GM19395 (cell line): ENCODE measurements around the gene A1CF.
"Not testable (repeated sequence)": the region's sequence is repeated elsewhere in the genome, so short reads cannot be mapped to it uniquely, and the experiment has no call there.

Experiments used
- ATAC-seq: cut with Tn5 transposase; IDR thresholded peaks from one replicate; pipeline ENCODE4 v1.9.1; 2021; ENCODE audit warnings: mild to moderate bottlenecking, moderate library complexity; ENCODE audit not compliant: unreplicated experiment

Gene A1CF, protein sequence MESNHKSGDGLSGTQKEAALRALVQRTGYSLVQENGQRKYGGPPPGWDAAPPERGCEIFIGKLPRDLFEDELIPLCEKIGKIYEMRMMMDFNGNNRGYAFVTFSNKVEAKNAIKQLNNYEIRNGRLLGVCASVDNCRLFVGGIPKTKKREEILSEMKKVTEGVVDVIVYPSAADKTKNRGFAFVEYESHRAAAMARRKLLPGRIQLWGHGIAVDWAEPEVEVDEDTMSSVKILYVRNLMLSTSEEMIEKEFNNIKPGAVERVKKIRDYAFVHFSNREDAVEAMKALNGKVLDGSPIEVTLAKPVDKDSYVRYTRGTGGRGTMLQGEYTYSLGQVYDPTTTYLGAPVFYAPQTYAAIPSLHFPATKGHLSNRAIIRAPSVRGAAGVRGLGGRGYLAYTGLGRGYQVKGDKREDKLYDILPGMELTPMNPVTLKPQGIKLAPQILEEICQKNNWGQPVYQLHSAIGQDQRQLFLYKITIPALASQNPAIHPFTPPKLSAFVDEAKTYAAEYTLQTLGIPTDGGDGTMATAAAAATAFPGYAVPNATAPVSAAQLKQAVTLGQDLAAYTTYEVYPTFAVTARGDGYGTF

DNA sequence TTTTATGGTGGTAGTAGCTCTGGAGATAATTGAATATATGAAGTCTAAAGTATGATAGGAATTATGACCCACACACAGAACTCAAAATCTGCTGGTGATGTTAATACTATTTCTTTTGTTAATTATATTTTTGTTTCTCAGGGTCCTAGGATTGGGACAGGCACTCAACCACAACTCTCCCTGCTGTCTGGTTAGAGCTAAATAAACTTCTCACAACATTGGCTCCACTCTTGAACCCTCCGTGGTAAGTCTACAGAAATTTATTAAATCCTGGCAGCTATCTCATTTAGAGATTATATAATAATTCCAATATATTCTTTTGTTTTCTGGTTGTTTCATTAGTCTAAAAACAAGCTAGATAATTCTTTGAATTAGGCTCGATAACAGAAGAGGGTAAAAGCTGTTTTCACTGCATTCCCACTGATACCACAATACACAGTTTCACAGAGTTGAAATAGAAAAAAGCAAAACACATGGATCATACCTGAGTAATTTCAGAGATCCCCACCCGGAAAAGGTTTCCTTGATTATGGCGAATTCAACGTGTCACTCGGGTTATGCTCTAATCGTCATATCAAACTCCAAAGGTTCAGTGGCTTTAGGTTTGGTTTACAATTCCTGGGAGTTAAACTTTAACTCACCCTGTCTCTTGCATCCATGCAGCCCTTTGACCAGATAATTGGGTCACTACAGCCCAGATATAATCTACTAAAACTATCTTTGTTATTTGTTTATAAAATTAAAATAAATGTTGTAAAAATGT lies at the start of gene A1CF:
A1CF (minus strand) TSS at position 531 of the 763 bp plus-strand sequence. CDS start 25,687 bp downstream, outside the sequence.
- ATAC-seq = no peak

DNA sequence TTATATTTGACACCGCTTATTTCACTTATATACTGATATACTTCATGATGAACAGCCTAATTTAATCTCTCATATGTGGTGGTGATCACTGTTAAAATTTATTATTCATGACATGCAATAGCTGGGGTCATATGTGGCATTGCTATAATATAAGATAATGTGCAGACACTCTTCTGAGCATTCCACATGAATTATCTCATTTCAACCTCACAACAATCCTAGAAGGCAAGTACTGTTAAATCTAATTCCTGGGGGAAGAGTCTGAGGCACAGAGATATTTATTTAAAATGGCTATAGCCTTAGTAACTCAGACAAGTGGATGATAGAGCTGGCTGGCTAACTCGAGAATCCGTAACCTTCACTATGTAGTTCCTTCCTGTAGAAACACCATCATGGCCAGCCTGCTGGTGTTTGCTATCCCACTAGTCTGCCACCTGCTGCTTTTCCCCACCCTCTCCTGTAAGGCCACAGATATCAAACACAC lies 46.6 kb upstream of the A1CF start:
- no peak for ATAC-seq

DNA sequence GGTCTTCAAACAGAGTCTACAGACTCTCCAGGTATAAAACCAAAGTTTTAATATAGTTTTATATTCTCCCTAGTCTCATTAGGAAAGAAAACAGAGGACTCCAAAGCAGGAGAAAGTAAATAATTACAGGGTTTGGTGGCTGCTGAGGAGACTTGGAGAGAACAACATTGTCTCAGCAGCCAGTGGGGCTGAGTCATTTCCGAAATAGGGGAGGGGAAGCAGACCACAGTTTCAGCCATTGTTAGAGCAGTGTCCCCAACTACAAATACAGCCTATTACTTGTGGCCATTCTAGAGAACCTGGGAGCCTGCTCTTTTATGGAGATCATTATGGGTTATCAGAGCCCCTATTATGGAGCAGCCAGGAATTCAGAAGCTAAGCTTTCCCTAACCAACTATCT lies 44.2 kb upstream of the A1CF start:
- no peak for ATAC-seq

DNA sequence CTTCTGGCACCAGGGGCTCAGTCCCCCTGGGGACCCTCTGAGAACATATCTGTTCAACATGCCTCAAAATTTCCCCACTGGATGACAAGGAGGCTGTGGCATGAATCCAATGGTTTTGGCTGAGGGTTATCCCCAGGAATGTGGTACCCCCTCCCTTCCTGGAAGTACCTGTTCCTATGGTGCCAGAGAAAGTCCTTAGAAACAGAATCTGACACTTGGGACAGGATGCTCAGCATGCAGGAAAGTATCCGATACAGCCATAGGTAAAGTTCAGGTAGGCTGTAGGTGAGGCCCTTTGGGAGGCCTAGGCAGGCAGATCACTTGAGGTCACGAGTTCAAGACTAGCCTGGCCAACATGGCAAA lies 42.7 kb upstream of the A1CF start:
- no peak for ATAC-seq

DNA sequence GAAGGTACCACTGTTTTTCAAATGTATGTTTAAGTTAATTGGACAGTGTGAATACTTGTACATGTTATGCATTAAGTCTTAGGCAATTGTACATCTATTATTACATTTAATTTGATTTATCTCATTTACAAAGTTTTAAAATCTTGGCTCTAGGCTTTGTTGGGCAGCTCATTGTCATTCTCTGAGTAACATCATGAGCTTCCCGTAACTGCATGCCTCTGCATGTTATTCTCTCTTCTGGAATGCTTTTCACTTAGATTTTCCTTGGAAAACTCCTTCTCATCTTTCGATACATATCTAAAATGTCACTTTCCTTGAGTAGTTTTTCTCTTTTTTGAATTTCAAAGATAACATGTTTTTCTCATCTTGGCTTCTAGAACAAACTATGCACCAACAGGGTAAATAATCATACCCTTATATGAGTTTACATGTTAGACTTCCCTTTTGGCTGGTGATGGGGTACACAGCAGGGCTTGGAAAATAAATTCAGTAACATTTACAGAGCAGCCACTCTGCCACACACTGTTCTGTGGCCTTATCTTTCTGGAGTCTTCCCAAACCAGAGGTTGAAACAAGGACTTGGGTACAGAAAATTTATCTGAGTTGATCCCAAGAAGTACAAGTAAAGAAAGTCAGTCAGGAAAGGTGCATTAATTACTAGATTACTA lies 42.2 kb upstream of the A1CF start:
- no peak for ATAC-seq

DNA sequence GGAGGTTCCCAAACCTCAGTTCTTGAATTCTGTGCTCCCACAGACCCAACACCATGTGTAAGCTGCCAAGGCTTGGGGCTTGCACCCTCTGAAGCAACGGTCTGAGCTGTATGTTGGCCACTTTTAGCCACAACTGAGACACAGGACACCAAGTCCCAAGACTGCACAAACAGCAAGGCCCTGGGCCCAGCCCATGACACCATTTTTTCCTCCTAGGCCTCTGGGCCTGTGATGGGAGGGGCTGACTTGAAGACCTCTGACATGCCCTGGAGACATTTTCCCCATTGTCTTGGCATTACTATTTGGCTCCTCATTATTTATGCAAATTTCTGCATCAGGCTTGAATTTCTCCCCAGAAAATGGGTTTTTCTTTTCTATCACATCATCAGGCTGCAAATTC lies 38.0 kb upstream of the A1CF start:
- not testable (repeated sequence) for ATAC-seq

DNA sequence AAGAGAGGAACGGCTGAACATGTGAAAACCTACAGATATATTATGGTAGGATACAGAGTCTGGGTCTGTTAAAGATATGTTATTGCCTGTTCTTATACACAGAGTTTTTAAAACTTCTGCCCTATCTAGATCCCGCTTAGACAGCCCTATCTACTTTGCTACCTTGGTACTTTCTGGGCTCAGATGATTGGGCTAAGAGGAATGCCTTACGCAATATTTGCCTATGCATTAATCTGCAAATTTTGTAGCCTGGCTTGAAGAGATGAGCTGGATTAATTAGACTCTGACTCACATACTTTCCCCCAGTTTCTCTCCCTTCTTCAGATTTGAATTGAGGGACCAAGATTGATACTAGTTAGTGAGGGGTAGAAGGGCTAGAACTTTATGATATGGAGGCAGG lies 33.6 kb upstream of the A1CF start:
- no peak for ATAC-seq

DNA sequence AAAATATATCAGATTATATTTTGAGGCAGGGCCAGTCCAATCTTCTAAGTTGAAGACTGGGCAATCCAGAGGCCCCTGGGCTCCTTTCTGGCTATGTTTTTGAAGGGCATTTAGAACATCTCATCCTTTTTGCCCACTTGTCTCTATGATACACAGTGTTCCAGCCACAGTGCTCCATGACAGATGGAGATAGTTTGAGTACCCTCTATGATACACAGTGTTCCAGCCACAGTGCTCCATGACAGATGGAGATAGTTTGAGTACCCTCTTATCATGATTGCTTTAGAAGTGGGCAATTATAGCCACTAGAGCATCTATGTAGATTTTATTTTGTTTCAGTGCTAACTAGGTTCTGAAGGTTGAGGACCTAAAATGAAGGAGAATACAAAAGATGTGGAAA lies 33.1 kb upstream of the A1CF start:
- ATAC-seq = no peak

DNA sequence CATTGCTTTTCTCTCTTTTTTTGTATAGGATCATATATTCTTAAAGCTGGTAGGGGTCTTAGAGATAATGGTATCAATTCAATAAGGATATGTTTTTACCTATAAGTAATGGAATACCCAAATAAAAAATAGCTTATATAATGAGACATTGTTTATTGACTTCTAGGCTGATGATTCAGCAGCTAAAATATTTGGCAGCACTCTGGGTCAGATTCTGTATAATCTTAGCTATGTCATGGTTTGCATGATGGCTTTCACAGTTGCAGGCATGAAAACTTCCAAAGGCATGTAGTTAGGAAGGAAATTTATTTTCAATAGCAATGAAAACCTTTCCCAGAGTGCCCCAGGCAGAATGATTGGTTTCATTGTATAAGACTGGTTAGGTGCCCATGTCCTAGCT lies 32.1 kb upstream of the A1CF start:
- no peak for ATAC-seq

DNA sequence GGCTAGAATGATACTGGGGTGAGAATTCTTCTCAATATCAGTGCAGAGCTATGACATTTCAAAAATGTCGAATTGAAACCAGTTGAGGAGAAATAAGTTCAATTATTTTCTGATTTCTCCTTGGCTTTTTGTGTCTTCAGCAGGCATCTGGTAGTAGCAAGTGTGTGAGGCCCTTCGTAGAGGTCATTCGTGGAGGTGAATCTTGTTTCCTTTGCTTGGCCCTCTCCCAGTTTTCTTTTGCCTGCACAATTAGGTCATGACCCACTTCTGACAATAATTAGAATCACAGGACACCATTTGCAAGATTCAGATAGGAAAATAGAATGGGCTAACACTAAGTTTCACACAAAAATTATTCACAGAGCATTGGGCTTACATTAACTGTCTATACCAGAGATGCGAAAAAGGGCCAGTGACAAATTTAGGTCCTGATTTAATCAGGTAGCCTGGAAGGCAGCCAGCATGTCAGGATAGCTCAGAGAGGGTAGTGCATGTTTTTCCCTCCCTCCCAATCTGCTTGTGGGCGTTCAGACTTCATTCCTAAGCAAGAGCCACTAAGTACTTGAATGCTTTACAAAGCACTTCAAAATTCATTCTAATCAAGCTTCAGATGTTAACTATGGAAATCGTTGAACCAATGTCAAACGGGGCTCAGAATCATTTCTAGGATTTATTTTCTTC lies 24.0 kb upstream of the A1CF start:
- no peak for ATAC-seq

DNA sequence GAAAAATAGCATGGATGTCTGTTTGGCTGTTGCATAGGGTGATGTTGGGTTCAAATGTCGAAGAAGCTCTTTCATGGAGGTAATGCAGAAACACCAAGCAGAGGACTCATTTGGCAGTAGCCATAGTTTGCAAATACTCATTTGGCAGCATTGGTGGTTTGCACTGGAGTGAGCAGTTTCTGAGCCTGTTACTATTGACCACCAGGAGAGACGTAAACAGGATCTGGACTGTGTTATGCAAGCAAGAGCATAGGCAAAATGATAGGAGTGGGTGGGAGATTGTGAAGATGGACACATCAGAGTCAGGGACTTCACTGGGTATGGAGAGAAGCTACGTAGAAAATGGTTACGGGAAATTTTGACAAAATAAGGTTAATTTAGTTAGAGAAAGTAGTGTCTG lies 22.9 kb upstream of the A1CF start:
- no peak for ATAC-seq

DNA sequence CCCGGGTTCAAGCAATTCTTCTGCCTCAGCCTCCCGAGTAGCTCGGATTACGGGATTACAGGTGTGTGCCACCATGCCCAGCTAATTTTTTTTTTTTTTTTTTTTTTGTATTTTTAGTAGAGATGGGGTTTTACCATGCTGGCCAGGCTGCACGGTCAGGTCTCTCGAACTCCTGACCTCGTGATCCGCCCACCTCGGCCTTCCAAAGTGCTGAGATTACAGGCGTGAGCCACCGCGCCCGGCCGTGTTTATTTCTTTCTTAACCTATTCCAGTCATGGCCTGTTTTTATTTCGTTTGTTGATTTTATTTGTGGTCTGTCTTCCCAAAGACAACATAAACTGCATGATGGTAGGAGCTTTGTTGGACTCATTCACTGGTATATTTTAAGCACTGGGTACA lies 20.4 kb upstream of the A1CF start:
- ATAC-seq = not testable (repeated sequence)

DNA sequence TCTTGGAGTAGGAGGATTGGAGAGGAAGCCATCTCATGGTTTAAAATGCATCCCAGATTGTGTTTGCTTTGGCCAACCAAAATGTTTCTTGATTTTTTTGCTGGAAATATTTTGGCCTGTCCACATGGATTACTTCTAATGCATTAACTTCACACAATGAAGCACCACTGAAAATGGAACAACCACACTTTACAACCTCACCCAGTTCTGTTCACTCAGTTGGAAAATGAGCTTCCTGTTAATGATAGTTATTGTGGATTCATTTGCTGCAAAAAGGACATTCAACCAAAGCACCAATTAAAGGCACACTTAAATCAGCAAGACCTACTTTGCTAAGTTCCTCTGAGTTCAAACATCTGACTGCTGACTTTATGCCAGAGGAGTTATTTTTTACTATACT lies 11.3 kb upstream of the A1CF start:
- ATAC-seq = no peak

DNA sequence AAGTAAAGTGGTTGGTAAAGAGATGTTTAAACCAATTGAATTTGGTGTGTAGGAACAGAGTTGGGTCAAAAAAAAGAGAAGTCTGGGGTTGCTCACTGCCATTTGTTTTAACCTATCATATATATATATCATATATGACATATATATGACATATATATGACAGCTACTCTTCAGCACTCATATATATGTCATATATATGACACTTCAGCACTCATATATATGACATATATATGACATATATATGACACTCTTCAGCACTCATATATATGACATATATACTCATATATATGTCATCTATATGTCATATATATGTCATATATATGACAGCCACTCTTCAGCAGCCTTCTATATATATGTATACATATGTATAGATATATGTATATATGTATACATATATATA lies 8.9 kb upstream of the A1CF start:
- ATAC-seq = no peak

DNA sequence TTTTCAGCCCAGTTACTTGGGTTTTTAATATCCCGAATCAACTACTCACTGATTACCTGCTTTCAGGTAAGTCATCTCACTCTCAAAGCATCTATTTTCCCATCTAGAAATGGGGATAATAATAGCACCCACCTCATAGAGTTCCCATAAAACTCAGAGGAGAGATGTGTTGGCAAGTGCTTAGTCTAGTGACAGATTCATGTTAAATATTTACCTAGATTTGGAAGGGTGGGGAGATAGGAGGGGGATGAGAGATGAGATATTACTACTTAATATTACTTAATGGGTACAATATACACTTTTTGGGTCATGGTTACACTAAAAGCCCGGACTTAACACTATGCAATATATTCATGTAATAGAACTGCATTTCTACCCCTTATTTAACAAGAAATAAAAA lies 7.0 kb upstream of the A1CF start:
- no peak for ATAC-seq

DNA sequence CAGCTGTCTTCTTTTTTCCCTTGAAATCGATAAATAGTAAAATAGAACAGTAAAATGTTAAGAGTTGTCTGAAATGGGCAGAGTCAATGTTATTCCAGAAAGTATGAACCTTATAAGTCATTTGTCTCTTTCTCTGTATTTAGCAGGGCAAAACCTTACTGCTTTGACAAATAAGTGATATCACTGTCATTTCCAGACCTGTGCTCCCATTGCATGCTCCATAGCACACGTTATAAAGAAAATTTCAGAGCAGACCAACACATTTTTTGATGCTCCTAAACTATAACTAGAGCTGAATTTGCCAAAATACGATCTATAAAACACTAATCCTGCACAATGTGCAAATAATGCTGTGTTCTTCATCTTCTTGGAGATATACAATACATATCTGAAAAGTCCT lies 1.1 kb downstream of the A1CF start:
- no peak for ATAC-seq

DNA sequence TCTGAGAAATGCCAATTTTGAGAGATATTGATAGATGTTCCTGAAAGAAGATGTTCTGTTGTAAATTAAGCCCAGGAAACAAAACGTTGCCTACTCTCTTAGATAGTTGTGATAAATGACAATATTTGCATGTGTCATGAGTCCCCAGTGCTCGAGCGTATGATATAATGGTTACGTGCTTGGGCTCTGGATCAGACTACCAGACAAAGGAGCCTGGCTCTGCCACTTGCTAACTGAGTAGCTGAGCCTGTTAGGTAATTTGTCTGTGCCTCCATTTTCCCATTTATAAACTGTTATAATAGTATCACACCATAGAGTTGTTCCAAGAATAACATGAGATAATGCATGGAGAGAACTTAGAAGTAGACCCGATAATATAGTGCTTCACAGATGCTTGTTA lies 1.8 kb downstream of the A1CF start:
- no peak for ATAC-seq

DNA sequence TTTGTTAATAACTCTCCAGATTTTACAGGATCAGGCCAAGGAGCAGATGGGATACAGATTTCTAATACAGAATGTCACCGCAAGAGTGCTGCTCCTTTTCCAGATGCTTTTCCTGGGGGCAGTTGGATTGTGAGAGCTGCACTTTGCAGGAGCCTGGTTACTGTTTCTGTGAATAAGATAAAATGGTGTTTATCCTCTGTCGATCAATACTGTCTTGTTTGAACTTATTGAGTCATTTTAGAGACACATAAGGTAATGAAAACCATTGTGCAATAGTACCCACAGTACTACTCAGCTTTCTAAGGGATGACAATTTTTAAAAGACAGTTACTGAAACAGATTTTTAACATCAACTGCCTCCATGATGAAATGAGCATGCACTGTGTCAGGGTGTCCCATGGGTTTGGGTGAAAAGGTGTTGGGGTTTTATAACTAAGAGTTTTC lies 2.9 kb downstream of the A1CF start:
- no peak for ATAC-seq

DNA sequence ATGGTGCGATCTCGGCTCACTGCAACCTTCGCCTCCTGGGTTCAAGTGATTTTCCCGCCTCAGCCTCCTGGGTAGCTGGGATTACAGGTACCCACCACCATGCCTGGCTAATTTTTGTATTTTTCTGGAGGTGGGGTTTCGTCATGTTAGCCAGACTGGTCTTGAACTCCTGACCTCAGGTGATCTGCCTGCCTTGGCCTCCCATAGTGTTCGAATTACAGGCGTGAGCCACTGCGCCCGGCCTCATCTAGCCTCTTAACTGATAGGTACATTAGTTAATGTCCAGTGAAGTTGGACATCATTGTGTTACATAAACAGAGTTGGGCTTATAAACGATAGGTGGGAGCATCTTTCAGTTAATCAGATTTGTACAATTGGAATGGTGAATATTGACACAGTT lies 4.4 kb downstream of the A1CF start:
- ATAC-seq = not testable (repeated sequence)

DNA sequence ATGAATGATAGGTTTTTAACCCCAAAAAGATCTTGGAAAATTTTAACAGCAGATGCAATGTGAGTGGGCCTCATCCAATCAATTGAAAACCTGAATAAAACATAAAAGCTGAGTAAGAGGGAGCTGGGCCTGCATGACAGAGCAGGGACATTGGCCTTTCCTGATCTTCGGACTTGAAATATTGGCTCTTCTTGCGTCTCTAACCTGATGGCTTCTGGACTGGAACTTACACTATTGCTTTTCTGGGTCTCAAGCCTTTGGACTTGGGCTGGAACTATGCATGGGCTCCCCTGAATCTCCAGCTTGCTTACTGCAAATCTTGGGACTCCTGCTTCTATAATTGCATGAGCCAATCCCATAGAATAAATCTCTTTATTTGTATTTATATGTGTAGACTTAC lies 9.0 kb downstream of the A1CF start:
- ATAC-seq = no peak

DNA sequence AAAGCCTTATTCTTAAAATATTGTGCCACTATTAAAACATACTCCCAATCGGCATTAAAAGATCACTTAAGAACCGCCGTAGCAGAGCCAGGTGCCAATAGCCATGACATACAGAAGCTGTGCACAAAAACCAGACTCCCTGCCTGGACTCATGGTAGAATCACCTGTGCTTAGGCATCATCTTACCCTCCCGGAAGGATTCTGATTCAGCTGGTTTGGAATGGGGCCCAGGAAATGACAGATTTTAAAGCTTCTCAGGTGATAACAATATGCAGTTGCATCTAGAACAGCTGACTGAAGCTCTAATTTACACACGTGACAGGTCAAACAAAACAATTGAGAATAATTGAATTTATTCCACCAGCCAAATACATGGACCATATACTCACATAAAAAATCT lies 10.7 kb downstream of the A1CF start:
- ATAC-seq = no peak
